ENCODE measurements around the gene MGAT5.

MGAT5 gene

DNA sequence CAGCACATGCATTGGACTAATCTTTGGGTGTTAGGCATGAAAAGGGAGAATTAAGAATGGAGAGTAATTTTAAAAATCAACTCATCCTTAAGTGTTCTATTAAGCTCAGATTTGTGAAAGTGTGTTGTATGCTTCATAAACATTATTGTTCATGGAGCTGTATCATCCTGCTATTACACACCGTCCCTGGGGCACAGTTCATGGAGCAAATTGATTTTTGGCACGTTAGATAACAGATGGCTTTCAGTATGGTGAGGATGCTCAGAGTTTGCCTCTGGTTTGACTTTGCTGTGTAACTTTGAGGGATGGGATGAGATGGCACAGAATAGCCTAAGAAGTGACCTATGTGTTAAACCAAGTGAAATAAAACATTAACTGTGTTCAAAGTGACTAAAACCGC lies 97.1 kb downstream of the MGAT5 start:
- no peak for TF ChIP-seq ZNF23 (tag by site-specific recombination; IDR thresholded peaks at IDR 0.05; ENCODE audit: borderline replicate concordance)
- no peak for TF ChIP-seq ZSCAN16 (tag by site-specific recombination; IDR thresholded peaks at IDR 0.05)
- TF ChIP-seq, protein P1, sequence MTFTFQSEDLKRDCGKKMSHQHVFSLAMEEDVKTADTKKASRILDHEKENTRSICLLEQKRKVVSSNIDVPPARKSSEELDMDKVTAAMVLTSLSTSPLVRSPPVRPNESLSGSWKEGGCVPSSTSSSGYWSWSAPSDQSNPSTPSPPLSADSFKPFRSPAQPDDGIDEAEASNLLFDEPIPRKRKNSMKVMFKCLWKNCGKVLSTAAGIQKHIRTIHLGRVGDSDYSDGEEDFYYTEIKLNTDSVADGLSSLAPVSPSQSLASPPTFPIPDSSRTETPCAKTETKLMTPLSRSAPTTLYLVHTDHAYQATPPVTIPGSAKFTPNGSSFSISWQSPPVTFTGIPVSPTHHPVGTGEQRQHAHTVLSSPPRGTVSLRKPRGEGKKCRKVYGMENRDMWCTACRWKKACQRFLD (tag by site-specific recombination; IDR thresholded peaks at IDR 0.05) = no peak
- TF ChIP-seq, protein P2, sequence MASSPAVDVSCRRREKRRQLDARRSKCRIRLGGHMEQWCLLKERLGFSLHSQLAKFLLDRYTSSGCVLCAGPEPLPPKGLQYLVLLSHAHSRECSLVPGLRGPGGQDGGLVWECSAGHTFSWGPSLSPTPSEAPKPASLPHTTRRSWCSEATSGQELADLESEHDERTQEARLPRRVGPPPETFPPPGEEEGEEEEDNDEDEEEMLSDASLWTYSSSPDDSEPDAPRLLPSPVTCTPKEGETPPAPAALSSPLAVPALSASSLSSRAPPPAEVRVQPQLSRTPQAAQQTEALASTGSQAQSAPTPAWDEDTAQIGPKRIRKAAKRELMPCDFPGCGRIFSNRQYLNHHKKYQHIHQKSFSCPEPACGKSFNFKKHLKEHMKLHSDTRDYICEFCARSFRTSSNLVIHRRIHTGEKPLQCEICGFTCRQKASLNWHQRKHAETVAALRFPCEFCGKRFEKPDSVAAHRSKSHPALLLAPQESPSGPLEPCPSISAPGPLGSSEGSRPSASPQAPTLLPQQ (tag by site-specific recombination; IDR thresholded peaks at IDR 0.05) = no peak
- TF ChIP-seq, protein P3, sequence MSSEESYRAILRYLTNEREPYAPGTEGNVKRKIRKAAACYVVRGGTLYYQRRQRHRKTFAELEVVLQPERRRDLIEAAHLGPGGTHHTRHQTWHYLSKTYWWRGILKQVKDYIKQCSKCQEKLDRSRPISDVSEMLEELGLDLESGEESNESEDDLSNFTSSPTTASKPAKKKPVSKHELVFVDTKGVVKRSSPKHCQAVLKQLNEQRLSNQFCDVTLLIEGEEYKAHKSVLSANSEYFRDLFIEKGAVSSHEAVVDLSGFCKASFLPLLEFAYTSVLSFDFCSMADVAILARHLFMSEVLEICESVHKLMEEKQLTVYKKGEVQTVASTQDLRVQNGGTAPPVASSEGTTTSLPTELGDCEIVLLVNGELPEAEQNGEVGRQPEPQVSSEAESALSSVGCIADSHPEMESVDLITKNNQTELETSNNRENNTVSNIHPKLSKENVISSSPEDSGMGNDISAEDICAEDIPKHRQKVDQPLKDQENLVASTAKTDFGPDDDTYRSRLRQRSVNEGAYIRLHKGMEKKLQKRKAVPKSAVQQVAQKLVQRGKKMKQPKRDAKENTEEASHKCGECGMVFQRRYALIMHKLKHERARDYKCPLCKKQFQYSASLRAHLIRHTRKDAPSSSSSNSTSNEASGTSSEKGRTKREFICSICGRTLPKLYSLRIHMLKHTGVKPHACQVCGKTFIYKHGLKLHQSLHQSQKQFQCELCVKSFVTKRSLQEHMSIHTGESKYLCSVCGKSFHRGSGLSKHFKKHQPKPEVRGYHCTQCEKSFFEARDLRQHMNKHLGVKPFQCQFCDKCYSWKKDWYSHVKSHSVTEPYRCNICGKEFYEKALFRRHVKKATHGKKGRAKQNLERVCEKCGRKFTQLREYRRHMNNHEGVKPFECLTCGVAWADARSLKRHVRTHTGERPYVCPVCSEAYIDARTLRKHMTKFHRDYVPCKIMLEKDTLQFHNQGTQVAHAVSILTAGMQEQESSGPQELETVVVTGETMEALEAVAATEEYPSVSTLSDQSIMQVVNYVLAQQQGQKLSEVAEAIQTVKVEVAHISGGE (tag by site-specific recombination; conservative IDR thresholded peaks at IDR 0.05; ENCODE audit: low read depth) = no peak
- no peak for TF ChIP-seq GLI4 (tag by site-specific recombination; IDR thresholded peaks at IDR 0.05)
- no peak for TF ChIP-seq ZNF510 (tag by site-specific recombination; IDR thresholded peaks at IDR 0.05; ENCODE audit: insufficient replicate concordance)
- TF ChIP-seq, protein P4, sequence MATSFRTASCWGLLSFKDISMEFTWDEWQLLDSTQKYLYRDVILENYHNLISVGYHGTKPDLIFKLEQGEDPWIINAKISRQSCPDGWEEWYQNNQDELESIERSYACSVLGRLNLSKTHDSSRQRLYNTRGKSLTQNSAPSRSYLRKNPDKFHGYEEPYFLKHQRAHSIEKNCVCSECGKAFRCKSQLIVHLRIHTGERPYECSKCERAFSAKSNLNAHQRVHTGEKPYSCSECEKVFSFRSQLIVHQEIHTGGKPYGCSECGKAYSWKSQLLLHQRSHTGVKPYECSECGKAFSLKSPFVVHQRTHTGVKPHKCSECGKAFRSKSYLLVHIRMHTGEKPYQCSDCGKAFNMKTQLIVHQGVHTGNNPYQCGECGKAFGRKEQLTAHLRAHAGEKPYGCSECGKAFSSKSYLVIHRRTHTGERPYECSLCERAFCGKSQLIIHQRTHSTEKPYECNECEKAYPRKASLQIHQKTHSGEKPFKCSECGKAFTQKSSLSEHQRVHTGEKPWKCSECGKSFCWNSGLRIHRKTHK (tag by site-specific recombination; IDR thresholded peaks at IDR 0.05) = no peak
- no peak for TF ChIP-seq ZXDB (tag by site-specific recombination; IDR thresholded peaks at IDR 0.05)
- TF ChIP-seq ZNF571 (tag by site-specific recombination; IDR thresholded peaks at IDR 0.05) = no peak
- no peak for TF ChIP-seq ZNF16 (tag by site-specific recombination; IDR thresholded peaks at IDR 0.05; ENCODE audit: low read depth)
- TF ChIP-seq, protein P5, sequence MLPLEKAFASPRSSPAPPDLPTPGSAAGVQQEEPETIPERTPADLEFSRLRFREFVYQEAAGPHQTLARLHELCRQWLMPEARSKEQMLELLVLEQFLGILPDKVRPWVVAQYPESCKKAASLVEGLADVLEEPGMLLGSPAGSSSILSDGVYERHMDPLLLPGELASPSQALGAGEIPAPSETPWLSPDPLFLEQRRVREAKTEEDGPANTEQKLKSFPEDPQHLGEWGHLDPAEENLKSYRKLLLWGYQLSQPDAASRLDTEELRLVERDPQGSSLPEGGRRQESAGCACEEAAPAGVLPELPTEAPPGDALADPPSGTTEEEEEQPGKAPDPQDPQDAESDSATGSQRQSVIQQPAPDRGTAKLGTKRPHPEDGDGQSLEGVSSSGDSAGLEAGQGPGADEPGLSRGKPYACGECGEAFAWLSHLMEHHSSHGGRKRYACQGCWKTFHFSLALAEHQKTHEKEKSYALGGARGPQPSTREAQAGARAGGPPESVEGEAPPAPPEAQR (tag by site-specific recombination; IDR thresholded peaks at IDR 0.05) = no peak
- no peak for TF ChIP-seq SP7 (tag by site-specific recombination; IDR thresholded peaks at IDR 0.05)
- TF ChIP-seq GLIS1 (tag by site-specific recombination; IDR thresholded peaks at IDR 0.05) = no peak
- no peak for TF ChIP-seq GLIS2 (tag by site-specific recombination; IDR thresholded peaks at IDR 0.05)
- TF ChIP-seq, protein P6, sequence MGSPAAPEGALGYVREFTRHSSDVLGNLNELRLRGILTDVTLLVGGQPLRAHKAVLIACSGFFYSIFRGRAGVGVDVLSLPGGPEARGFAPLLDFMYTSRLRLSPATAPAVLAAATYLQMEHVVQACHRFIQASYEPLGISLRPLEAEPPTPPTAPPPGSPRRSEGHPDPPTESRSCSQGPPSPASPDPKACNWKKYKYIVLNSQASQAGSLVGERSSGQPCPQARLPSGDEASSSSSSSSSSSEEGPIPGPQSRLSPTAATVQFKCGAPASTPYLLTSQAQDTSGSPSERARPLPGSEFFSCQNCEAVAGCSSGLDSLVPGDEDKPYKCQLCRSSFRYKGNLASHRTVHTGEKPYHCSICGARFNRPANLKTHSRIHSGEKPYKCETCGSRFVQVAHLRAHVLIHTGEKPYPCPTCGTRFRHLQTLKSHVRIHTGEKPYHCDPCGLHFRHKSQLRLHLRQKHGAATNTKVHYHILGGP (tag by site-specific recombination; IDR thresholded peaks at IDR 0.05) = no peak
- no peak for TF ChIP-seq ZNF221 (tag by site-specific recombination; IDR thresholded peaks at IDR 0.05; ENCODE audit: borderline replicate concordance)
- TF ChIP-seq ZNF670 (tag by site-specific recombination; IDR thresholded peaks at IDR 0.05; ENCODE audit: low read depth) = no peak
- TF ChIP-seq, protein P7, sequence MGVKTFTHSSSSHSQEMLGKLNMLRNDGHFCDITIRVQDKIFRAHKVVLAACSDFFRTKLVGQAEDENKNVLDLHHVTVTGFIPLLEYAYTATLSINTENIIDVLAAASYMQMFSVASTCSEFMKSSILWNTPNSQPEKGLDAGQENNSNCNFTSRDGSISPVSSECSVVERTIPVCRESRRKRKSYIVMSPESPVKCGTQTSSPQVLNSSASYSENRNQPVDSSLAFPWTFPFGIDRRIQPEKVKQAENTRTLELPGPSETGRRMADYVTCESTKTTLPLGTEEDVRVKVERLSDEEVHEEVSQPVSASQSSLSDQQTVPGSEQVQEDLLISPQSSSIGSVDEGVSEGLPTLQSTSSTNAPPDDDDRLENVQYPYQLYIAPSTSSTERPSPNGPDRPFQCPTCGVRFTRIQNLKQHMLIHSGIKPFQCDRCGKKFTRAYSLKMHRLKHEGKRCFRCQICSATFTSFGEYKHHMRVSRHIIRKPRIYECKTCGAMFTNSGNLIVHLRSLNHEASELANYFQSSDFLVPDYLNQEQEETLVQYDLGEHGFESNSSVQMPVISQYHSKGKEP (tag by site-specific recombination; IDR thresholded peaks at IDR 0.05) = no peak
- TF ChIP-seq ZNF274 (IDR thresholded peaks at IDR 0.05; ENCODE audit: low read length) = no peak
- no peak for TF ChIP-seq ZNF274 (tag by site-specific recombination; IDR thresholded peaks at IDR 0.05; ENCODE audit: borderline replicate concordance)
- ChIA-PET POLR2A (no interaction called here), CTCF (interaction anchor here (1.2 kb wide), 1 partner anchor 14 kb away, joined by 4 read pairs; no protein-coding TSS in a partner anchor)
- H3K4me1 ChIP-seq (ENCODE audit: control insufficient read depth, insufficient read depth, low read length) = peaks cover 8% of the 10 kb centered on the region; the same call in 1 of the 2 replicates
- H3K9me3 ChIP-seq (ENCODE audit: control insufficient read depth, insufficient read depth, low read depth, low read length) = no peaks in the 10 kb centered on the region
- H3K36me3 ChIP-seq (ENCODE audit: control insufficient read depth in 2 of 2, insufficient read depth in 1 of 2, low read length in 2 of 2) = peaks cover 0 to 16% of the 10 kb centered on the region in 2 experiments; a peak in 1 of 3 replicates
- no peak overlapping the region for H3K27ac ChIP-seq (ENCODE audit: extremely low read depth, low read depth, low read length)
- no peak overlapping the region for H3K4me3 ChIP-seq (ENCODE audit: low read depth, low read length)
